Nephron progenitor cell (in vitro differentiated cells): ENCODE data around the gene RMDN2.
A peak's percentile ranks its signal among the peaks of the same experiment; 100 is the strongest.

ENCODE experiments used
- DNase-seq: peaks from one replicate; pipeline ENCODE4 v3.0.0; 2021
- H3K27ac Mint-ChIP-seq: 2 replicates; pipeline ENCODE4 v1.8.0; 2021; ENCODE audit warnings: mild to moderate bottlenecking, moderate library complexity, mixed read lengths
- H3K27me3 Mint-ChIP-seq: 2 replicates; pipeline ENCODE4 v1.8.0; 2021; ENCODE audit warnings: mild to moderate bottlenecking, low read depth, mixed read lengths; ENCODE audit not compliant: poor library complexity
- H3K36me3 Mint-ChIP-seq: 2 replicates; pipeline ENCODE4 v1.8.0; 2021; ENCODE audit warnings: low read depth, mixed read lengths
- H3K4me1 Mint-ChIP-seq: 2 replicates; pipeline ENCODE4 v1.8.0; 2021; ENCODE audit warnings: mixed read lengths
- H3K4me3 Mint-ChIP-seq: 2 replicates; pipeline ENCODE4 v1.8.0; 2021; ENCODE audit warnings: mild to moderate bottlenecking, moderate library complexity, mixed read lengths
- H3K9me3 Mint-ChIP-seq: 2 replicates; pipeline ENCODE4 v1.8.0; 2021; ENCODE audit warnings: mild to moderate bottlenecking, moderate library complexity, mixed read lengths
- CTCF ChIP-seq: fragments of 200-600 bp; sonication (generic); IDR thresholded peaks from 2 replicates; pipeline ENCODE4 v1.5.0; 2021; ENCODE audit warnings: antibody characterized with exemption

RMDN2 gene

GRCh38 chr2:37971971-37972370 lies 46.9 kb downstream of the RMDN2 start:
- peaks cover 3% of the 10 kb centered on the region for H3K36me3 Mint-ChIP-seq
- H3K4me3 Mint-ChIP-seq = no peak overlapping the region
- H3K4me1 Mint-ChIP-seq = peaks cover 7% of the 10 kb centered on the region
- H3K27me3 Mint-ChIP-seq = peaks cover 2% of the 10 kb centered on the region
- H3K27ac Mint-ChIP-seq = no peak overlapping the region
- TF ChIP-seq CTCF = no peak
- H3K9me3 Mint-ChIP-seq = peaks cover 6% of the 10 kb centered on the region
- DNase-seq = no peak

GRCh38 chr2:37973615-37974353 lies 48.7 kb downstream of the RMDN2 start:
- Mint-ChIP-seq H3K27ac (no peak overlapping the region), H3K4me3 (no peak overlapping the region), H3K36me3 (no peaks in the 10 kb centered on the region), H3K9me3 (peaks cover 7% of the 10 kb centered on the region), H3K27me3 (peaks cover 2% of the 10 kb centered on the region), H3K4me1 (peaks cover 7% of the 10 kb centered on the region)
- no peak for TF ChIP-seq CTCF
- DNase-seq = no peak

GRCh38 chr2:37975808-37976207 lies 50.7 kb downstream of the RMDN2 start:
- H3K9me3 Mint-ChIP-seq = peaks cover 7% of the 10 kb centered on the region
- no peak overlapping the region for H3K4me3 Mint-ChIP-seq
- no peaks in the 10 kb centered on the region for H3K36me3 Mint-ChIP-seq
- H3K27ac Mint-ChIP-seq = no peak overlapping the region
- TF ChIP-seq CTCF = no peak
- H3K4me1 Mint-ChIP-seq = peaks cover 7% of the 10 kb centered on the region
- DNase-seq = no peak
- peaks cover 2% of the 10 kb centered on the region for H3K27me3 Mint-ChIP-seq

- peaks cover 7% of the 10 kb centered on the region for H3K4me1 Mint-ChIP-seq
- TF ChIP-seq CTCF = no peak
- H3K36me3 Mint-ChIP-seq = no peaks in the 10 kb centered on the region
- peaks cover 7% of the 10 kb centered on the region for H3K9me3 Mint-ChIP-seq
- no peak for DNase-seq
- peaks cover 2% of the 10 kb centered on the region for H3K27me3 Mint-ChIP-seq
- H3K27ac Mint-ChIP-seq = no peak overlapping the region
- H3K4me3 Mint-ChIP-seq = no peak overlapping the region
Observed at GRCh38 chr2:37976411-37976810, 51.3 kb downstream of the RMDN2 start.

GRCh38 chr2:37982147-37982582 lies 57.1 kb downstream of the RMDN2 start:
- Mint-ChIP-seq H3K27me3 (no peaks in the 10 kb centered on the region), H3K36me3 (peaks cover 7% of the 10 kb centered on the region), H3K4me1 (peaks cover 14% of the 10 kb centered on the region), H3K27ac (no peak overlapping the region), H3K9me3 (peaks cover 12% of the 10 kb centered on the region), H3K4me3 (peak overlapping the region; percentile 30)
- peak; percentile 79 for TF ChIP-seq CTCF
- DNase-seq = peak; percentile 82

GRCh38 chr2:37982847-37983246 lies 57.8 kb downstream of the RMDN2 start:
- Mint-ChIP-seq H3K9me3 (peaks cover 13% of the 10 kb centered on the region), H3K4me1 (peaks cover 14% of the 10 kb centered on the region), H3K27me3 (no peaks in the 10 kb centered on the region), H3K27ac (no peak overlapping the region), H3K4me3 (no peak overlapping the region), H3K36me3 (peaks cover 9% of the 10 kb centered on the region)
- no peak for TF ChIP-seq CTCF
- DNase-seq = no peak
